Activated T-helper 2 cell treated with anti-CD3 and anti-CD28 coated beads, Interferon-gamma antibody, Interleukin-2, Interleukin-4, amounts not matched to agents 10 μg/mL and 5 μg/mL and 100 μg/mL, durations not matched to agents 14 hours and 24 hours and 36 hours (primary cell): ENCODE measurements around the gene PODNL1. TPM values are rescaled to one million over a fixed set of nuclear protein-coding genes. Genes with fewer than 3 reads are reported as not detected.

Experiments
- DNase-seq: peaks from one replicate; pipeline ENCODE4 v3.0.0; 2021; ENCODE audit warnings: low spot score
- H3K27ac Mint-ChIP-seq: one replicate; pipeline ENCODE4 v1.8.0; 2021; ENCODE audit warnings: mixed read lengths
- H3K27me3 Mint-ChIP-seq: one replicate; pipeline ENCODE4 v1.8.0; 2021; ENCODE audit warnings: low read depth, mixed read lengths
- H3K36me3 Mint-ChIP-seq: one replicate; pipeline ENCODE4 v1.8.0; 2021; ENCODE audit warnings: low read depth, mixed read lengths
- H3K4me1 Mint-ChIP-seq: one replicate; pipeline ENCODE4 v1.8.0; 2021; ENCODE audit warnings: low read depth, mixed read lengths
- H3K4me3 Mint-ChIP-seq: one replicate; pipeline ENCODE4 v1.8.0; 2021; ENCODE audit warnings: low read depth, mild to moderate bottlenecking, moderate library complexity, mixed read lengths
- H3K9me3 Mint-ChIP-seq: one replicate; pipeline ENCODE4 v1.8.0; 2021; ENCODE audit warnings: mixed read lengths
- intact Hi-C: fragments of 100-400 bp; cut with micrococcal nuclease; formaldehyde crosslinking; loops from one replicate; pipeline ENCODE4 v1.15.1; 2023
- total RNA-seq: library from RNA; stranded (reverse); gene quantifications from 2 replicates; pipeline ENCODE4 v1.2.3, GENCODE V29; 2022

Gene PODNL1
- total RNA-seq, 1 donor from 2014 or later = 0.41 TPM

- Mint-ChIP-seq H3K27ac (no peak overlapping the region), H3K36me3 (no peaks in the 10 kb centered on the region), H3K9me3 (no peaks in the 10 kb centered on the region), H3K4me1 (peaks cover 17% of the 10 kb centered on the region), H3K4me3 (no peak overlapping the region), H3K27me3 (no peaks in the 10 kb centered on the region)
- no peak for DNase-seq
- intact Hi-C loops = no loop called here
Observed at GRCh38 chr19:13885826-13886365, 52.3 kb downstream of the PODNL1 start.

GRCh38 chr19:13884726-13885591 is 53.3 kb downstream of the PODNL1 start:
- no peak for DNase-seq
- peaks cover 24% of the 10 kb centered on the region for H3K4me1 Mint-ChIP-seq

GRCh38 chr19:13883516-13884064 is 54.6 kb downstream of the PODNL1 start:
- Mint-ChIP-seq H3K4me1 (peaks cover 24% of the 10 kb centered on the region), H3K27me3 (no peaks in the 10 kb centered on the region), H3K4me3 (no peak overlapping the region), H3K36me3 (no peaks in the 10 kb centered on the region), H3K27ac (peak overlapping the region; percentile 28), H3K9me3 (no peaks in the 10 kb centered on the region)
- intact Hi-C loops = no loop called here
- DNase-seq = no peak

More at GRCh38 chr19:13884726-13885591, 53.3 kb downstream of the PODNL1 start:
- no peaks in the 10 kb centered on the region for H3K27me3 Mint-ChIP-seq
- no peaks in the 10 kb centered on the region for H3K9me3 Mint-ChIP-seq
- no peak overlapping the region for H3K4me3 Mint-ChIP-seq
- intact Hi-C loops = no loop called here
- no peak overlapping the region for H3K27ac Mint-ChIP-seq
- H3K36me3 Mint-ChIP-seq = no peaks in the 10 kb centered on the region

GRCh38 chr19:13882836-13883235 is 55.4 kb downstream of the PODNL1 start:
- DNase-seq = no peak
- H3K4me1 Mint-ChIP-seq = peaks cover 24% of the 10 kb centered on the region
- H3K27ac Mint-ChIP-seq = no peak overlapping the region
- no peaks in the 10 kb centered on the region for H3K27me3 Mint-ChIP-seq
- intact Hi-C loops = no loop called here
- no peaks in the 10 kb centered on the region for H3K9me3 Mint-ChIP-seq
- no peak overlapping the region for H3K4me3 Mint-ChIP-seq
- no peaks in the 10 kb centered on the region for H3K36me3 Mint-ChIP-seq

- no peaks in the 10 kb centered on the region for H3K36me3 Mint-ChIP-seq
- peak overlapping the region; percentile 87 for H3K27ac Mint-ChIP-seq
- DNase-seq = no peak
- H3K4me1 Mint-ChIP-seq = peaks cover 24% of the 10 kb centered on the region
- no peak overlapping the region for H3K4me3 Mint-ChIP-seq
- H3K27me3 Mint-ChIP-seq = no peaks in the 10 kb centered on the region
- no peaks in the 10 kb centered on the region for H3K9me3 Mint-ChIP-seq
- intact Hi-C loops = no loop called here
Observed at GRCh38 chr19:13882419-13882795, 55.8 kb downstream of the PODNL1 start.

- Mint-ChIP-seq H3K4me1 (peaks cover 24% of the 10 kb centered on the region), H3K4me3 (peak overlapping the region; percentile 47), H3K27ac (peak overlapping the region; percentile 87), H3K36me3 (no peaks in the 10 kb centered on the region), H3K27me3 (no peaks in the 10 kb centered on the region), H3K9me3 (no peaks in the 10 kb centered on the region)
- intact Hi-C loops = loop anchor here (2.0 kb wide), 1 partner anchor 71 kb away; the partner anchor contains the start of gene DCAF15
- DNase-seq = peak; percentile 32
Observed at GRCh38 chr19:13881692-13882418, 56.4 kb downstream of the PODNL1 start.

GRCh38 chr19:13881251-13881691 is 56.9 kb downstream of the PODNL1 start:
- Mint-ChIP-seq H3K4me1 (peaks cover 24% of the 10 kb centered on the region), H3K4me3 (peak overlapping the region; percentile 51), H3K27me3 (no peaks in the 10 kb centered on the region), H3K36me3 (no peaks in the 10 kb centered on the region), H3K9me3 (no peaks in the 10 kb centered on the region), H3K27ac (peak overlapping the region; percentile 87)
- intact Hi-C loops = loop anchor here (2.0 kb wide), 1 partner anchor 72 kb away; the partner anchor contains the start of gene DCAF15
- no peak for DNase-seq

Other genes starting within 250 kb of the PODNL1 start
- gene MRI1, start 173.9 kb downstream of the PODNL1 start, total RNA-seq = 41.6 and 42.3 TPM in 2 replicates
- 131 and 137 TPM in 2 replicates for gene C19orf53, start 164.0 kb downstream of the PODNL1 start, total RNA-seq
- 9.8 and 10.6 TPM in 2 replicates for gene ZSWIM4, start 143.0 kb downstream of the PODNL1 start, total RNA-seq
- gene NANOS3, start 61.3 kb downstream of the PODNL1 start, total RNA-seq = 1.6 and 1.8 TPM in 2 replicates
- 14.9 and 15.3 TPM in 2 replicates for gene BRME1, start 32.3 kb downstream of the PODNL1 start, total RNA-seq
- 36.9 and 41.5 TPM in 2 replicates for gene CC2D1A, start 32.2 kb downstream of the PODNL1 start, total RNA-seq
- 60.6 and 64.0 TPM in 2 replicates for gene DCAF15, start 14.1 kb upstream of the PODNL1 start, total RNA-seq
- gene RFX1, start 67.9 kb upstream of the PODNL1 start, total RNA-seq = 15.7 and 17.0 TPM in 2 replicates
- gene RLN3, start 89.7 kb upstream of the PODNL1 start, total RNA-seq = not detected in 2 replicates
- gene IL27RA, start 93.3 kb upstream of the PODNL1 start, total RNA-seq = 76.6 and 79.1 TPM in 2 replicates
- gene PALM3, start 123.7 kb upstream of the PODNL1 start, total RNA-seq = 0.34 TPM in 1 of 2 replicates, not detected in the other
- gene MISP3, start 134.4 kb upstream of the PODNL1 start, total RNA-seq = 5.3 and 5.5 TPM in 2 replicates
- gene C19orf67, start 147.4 kb upstream of the PODNL1 start, total RNA-seq = 0.46 and 0.75 TPM in 2 replicates
- 131 and 136 TPM in 2 replicates for gene SAMD1, start 152.3 kb upstream of the PODNL1 start, total RNA-seq
- gene PRKACA, start 179.3 kb upstream of the PODNL1 start, total RNA-seq = 75.4 and 76.8 TPM in 2 replicates
- gene ASF1B, start 198.2 kb upstream of the PODNL1 start, total RNA-seq = 83.4 and 88.9 TPM in 2 replicates